ENCODE data around the gene GPR27.

Gene GPR27

GRCh38 chr3:71763426-71763825, 9.8 kb downstream of the GPR27 start:
- no peak overlapping the region for H3K4me3 ChIP-seq (replicated peaks; ENCODE audit: low read depth, low read length)
- no peak for DNase-seq (ENCODE audit: extremely low read depth, insufficient read length)
- H3K36me3 ChIP-seq (ENCODE audit: control insufficient read depth, insufficient read depth, low read length) = no peaks in the 10 kb centered on the region
- TF ChIP-seq, protein P1, sequence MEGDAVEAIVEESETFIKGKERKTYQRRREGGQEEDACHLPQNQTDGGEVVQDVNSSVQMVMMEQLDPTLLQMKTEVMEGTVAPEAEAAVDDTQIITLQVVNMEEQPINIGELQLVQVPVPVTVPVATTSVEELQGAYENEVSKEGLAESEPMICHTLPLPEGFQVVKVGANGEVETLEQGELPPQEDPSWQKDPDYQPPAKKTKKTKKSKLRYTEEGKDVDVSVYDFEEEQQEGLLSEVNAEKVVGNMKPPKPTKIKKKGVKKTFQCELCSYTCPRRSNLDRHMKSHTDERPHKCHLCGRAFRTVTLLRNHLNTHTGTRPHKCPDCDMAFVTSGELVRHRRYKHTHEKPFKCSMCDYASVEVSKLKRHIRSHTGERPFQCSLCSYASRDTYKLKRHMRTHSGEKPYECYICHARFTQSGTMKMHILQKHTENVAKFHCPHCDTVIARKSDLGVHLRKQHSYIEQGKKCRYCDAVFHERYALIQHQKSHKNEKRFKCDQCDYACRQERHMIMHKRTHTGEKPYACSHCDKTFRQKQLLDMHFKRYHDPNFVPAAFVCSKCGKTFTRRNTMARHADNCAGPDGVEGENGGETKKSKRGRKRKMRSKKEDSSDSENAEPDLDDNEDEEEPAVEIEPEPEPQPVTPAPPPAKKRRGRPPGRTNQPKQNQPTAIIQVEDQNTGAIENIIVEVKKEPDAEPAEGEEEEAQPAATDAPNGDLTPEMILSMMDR (IDR thresholded peaks at IDR 0.05; ENCODE audit: insufficient read depth, low read length, poor library complexity, severe bottlenecking) = no peak
- no peaks in the 10 kb centered on the region for H3K27me3 ChIP-seq (replicated peaks; ENCODE audit: control insufficient read depth, insufficient read depth, low read length)

GRCh38 chr3:71771126-71771525, 17.5 kb downstream of the GPR27 start:
- H3K27me3 ChIP-seq (replicated peaks; ENCODE audit: control insufficient read depth, insufficient read depth, low read length) = no peaks in the 10 kb centered on the region
- TF ChIP-seq, protein P1 (IDR thresholded peaks at IDR 0.05; ENCODE audit: insufficient read depth, low read length, poor library complexity, severe bottlenecking) = no peak
- no peak for DNase-seq (ENCODE audit: extremely low read depth, insufficient read length)

GRCh38 chr3:71771884-71772283, 18.2 kb downstream of the GPR27 start:
- Histone ChIP-seq H3K4me3 (replicated peaks; ENCODE audit: low read depth, low read length) (no peak overlapping the region), H3K27me3 (replicated peaks; ENCODE audit: control insufficient read depth, insufficient read depth, low read length) (no peaks in the 10 kb centered on the region), H3K36me3 (ENCODE audit: control insufficient read depth, insufficient read depth, low read length) (no peaks in the 10 kb centered on the region)
- TF ChIP-seq, protein P1 (IDR thresholded peaks at IDR 0.05; ENCODE audit: insufficient read depth, low read length, poor library complexity, severe bottlenecking) = no peak
- DNase-seq (ENCODE audit: extremely low read depth, insufficient read length) = no peak

More at GRCh38 chr3:71771126-71771525, 17.5 kb downstream of the GPR27 start:
- H3K36me3 ChIP-seq (ENCODE audit: control insufficient read depth, insufficient read depth, low read length) = no peaks in the 10 kb centered on the region
- no peak overlapping the region for H3K4me3 ChIP-seq (replicated peaks; ENCODE audit: low read depth, low read length)

DNA sequence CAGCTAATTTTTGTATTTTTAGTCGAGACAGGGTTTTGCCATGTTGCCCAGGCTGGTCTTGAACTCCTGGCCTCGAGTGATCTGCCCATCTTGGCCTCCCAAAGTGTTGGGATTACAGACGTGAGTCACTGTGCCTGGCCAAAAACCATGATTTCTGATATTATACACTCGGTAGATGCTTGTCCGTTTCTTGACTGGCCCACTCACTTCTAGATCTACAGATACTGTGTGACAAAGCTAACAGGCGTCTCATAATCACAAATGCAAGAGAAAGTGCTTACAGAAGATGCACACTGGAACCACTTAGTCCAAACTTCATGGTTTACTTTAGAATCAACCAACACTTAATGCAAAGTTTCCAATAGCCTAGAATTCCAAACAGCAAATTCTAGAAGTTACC, 22.9 kb downstream of the GPR27 start:
- no peaks in the 10 kb centered on the region for H3K27me3 ChIP-seq (replicated peaks; ENCODE audit: control insufficient read depth, insufficient read depth, low read length)
- TF ChIP-seq, protein P1 (IDR thresholded peaks at IDR 0.05; ENCODE audit: insufficient read depth, low read length, poor library complexity, severe bottlenecking) = no peak
- H3K4me3 ChIP-seq (replicated peaks; ENCODE audit: low read depth, low read length) = no peak overlapping the region
- H3K36me3 ChIP-seq (ENCODE audit: control insufficient read depth, insufficient read depth, low read length) = no peaks in the 10 kb centered on the region
- DNase-seq (ENCODE audit: extremely low read depth, insufficient read length) = no peak

DNA sequence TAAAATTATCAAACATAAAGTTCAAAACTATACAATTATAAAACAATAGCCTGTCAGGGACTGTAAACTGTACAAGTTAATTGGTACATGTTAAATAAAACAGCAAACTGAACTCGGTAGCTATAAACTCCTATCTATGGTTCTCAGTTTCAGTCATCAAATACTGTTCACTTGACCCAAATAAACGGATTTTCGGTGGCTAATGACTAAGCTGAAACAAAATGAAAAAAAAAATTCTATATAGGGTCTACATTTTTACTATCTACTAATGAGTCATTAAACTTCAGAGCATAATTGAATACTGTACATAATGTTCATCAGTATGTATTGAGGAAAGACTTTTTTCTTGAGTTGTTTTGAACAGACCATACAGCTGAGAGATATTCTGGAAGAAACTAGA, 24.7 kb downstream of the GPR27 start:
- no peaks in the 10 kb centered on the region for H3K27me3 ChIP-seq (replicated peaks; ENCODE audit: control insufficient read depth, insufficient read depth, low read length)
- H3K36me3 ChIP-seq (ENCODE audit: control insufficient read depth, insufficient read depth, low read length) = no peaks in the 10 kb centered on the region
- no peak overlapping the region for H3K4me3 ChIP-seq (replicated peaks; ENCODE audit: low read depth, low read length)
- TF ChIP-seq, protein P1 (IDR thresholded peaks at IDR 0.05; ENCODE audit: insufficient read depth, low read length, poor library complexity, severe bottlenecking) = no peak
- no peak for DNase-seq (ENCODE audit: extremely low read depth, insufficient read length)

Data from GM06990 (cell line).